Heart left ventricle (tissue), 13 donors: ENCODE results near the gene ANKRD35.

ENCODE experiments used
- CTCF ChIP-seq, 12 donors: fragments of 200-600 bp; sonication (generic) in 4 of 12; IDR thresholded peaks; one replicate each; pipeline versions ENCODE4 v1.5.0 to v1.8.0; 2018 to 2022; ENCODE audit warnings: antibody characterized with exemption in 12 of 12, mild to moderate bottlenecking in 5 of 12
- POLR2A ChIP-seq, 2 donors: fragments of 450-650 bp; IDR thresholded peaks; one replicate each; pipeline ENCODE4 v1.6.1; 2017; ENCODE audit warnings: antibody characterized with exemption in 2 of 2, mild to moderate bottlenecking in 2 of 2, moderate library complexity in 2 of 2
- donor health status: ischemic (EF 13 %, LVEDD 7.1; RV severe dilation, severe dysfunction).
- donor health status: DM: no; HTN: yes; CAD: no.
- donor health status: DM: no; HTN: no; CAD: no.
- donor health status: ischemic (EF 25% LVEDD 6.9; RV normal size, moderate dysfunction).
- donor health status: ischemic (EF 25% LVEDD 5.7; RV mildly dilated, moderate dysfunction).
- donor health status: ischemic (EF 35%, LVEDD 5.7; RV mildly dilated, moderate dysfunction).
- donor health status: nonischemic (EF 11% LVEDD 7.7; RV severe dilation, severe dysfunction).
- donor health status: DM: yes; HTN: yes; CAD: no.
- donor health status: PGD.
- donor health status: ischemic (EF 29% LVEDD 5.4; RV normal size, mild dysfunction).
- donor health status: nonischemic (EF 23%, LVEDD 6.1; RV moderate dilation, normal function).

- TF ChIP-seq POLR2A (IDR thresholded peaks at IDR 0.05): no peak
- no peak for TF ChIP-seq CTCF (IDR thresholded peaks at IDR 0.05)
These were observed 724 bp upstream of the ANKRD35 start for GRCh38 chr1:145886390-145886789.
